HepG2 (cell line): ENCODE results near the gene MDFI. TPM values are rescaled to one million over a fixed set of nuclear protein-coding genes. Genes with fewer than 3 reads are reported as not detected.
"Not testable (repeated sequence)": the region's sequence is repeated elsewhere in the genome, so short reads cannot be mapped to it uniquely, and the experiment has no call there.

ENCODE experiments used
- ATAC-seq: fragments of 200-7000 bp; cut with Tn5 transposase; 3 replicates; pipeline ENCODE4 v1.9.1; 2020; ENCODE audit warnings: mild to moderate bottlenecking, moderate library complexity
- BruUV-seq: library from RNA; stranded (reverse); fragments of 400-500 nt; replicated peaks from 2 replicates; lab custom pipeline; 2021; lab: Mats Ljungman, UMichigan
- CTCF ChIA-PET: fragments of 300-600 bp; formaldehyde crosslinking; extraction: SDS; loops from one replicate; lab custom pipeline; 2021; ENCODE audit warnings: low total read pairs, inconsistent platforms, low intra/inter-chr PET ratio; lab: Yijun Ruan, JAX
- POLR2A ChIA-PET: fragments of 350-600 bp; sonication (Branson Sonifier 250); formaldehyde crosslinking; loops from one replicate; lab custom pipeline; 2020; ENCODE audit warnings: antibody characterized with exemption, inconsistent platforms; lab: Yijun Ruan, JAX
- DNase-seq: peaks from one replicate; pipeline ENCODE4 v3.0.0-alpha.2; 2015; ENCODE audit warnings: low spot score
- FAIRE-seq: peaks from 3 replicates; lab custom pipeline; 2011; peaks lifted over from hg19 to GRCh38; lab: Jason Lieb, UNC
- H2AFZ ChIP-seq: one replicate; pipeline ENCODE4 v1.6.1; 2011; ENCODE audit warnings: low read length, inconsistent platforms
- H3K27ac ChIP-seq: fragments of 300-600 bp; 3 replicates; pipeline ENCODE4 v1.8.0; 2011; ENCODE audit warnings: mixed run types, mild to moderate bottlenecking, mixed read lengths, low read length, inconsistent platforms; ENCODE audit not compliant: insufficient read depth; ENCODE audit errors: extremely low read length
- H3K27me3 ChIP-seq, 2 experiments: fragments of 200-600 bp in 1 of 2; 2 replicates in 1 of 2; 3 replicates in 1 of 2; pipeline versions ENCODE4 v1.6.0 to v1.8.0; 2011; ENCODE audit warnings: low read length in 2 of 2, mild to moderate bottlenecking in 2 of 2, moderate library complexity in 2 of 2, inconsistent platforms in 1 of 2; ENCODE audit not compliant: insufficient read depth in 2 of 2, control insufficient read depth in 1 of 2
- H3K36me3 ChIP-seq, 2 experiments: fragments of 200-600 bp in 1 of 2; replicated peaks in 1 of 2; 2 replicates in 1 of 2; 3 replicates in 1 of 2; pipeline versions ENCODE4 v1.5.1 to v1.8.0; 2011; ENCODE audit warnings: low read length in 2 of 2, inconsistent platforms in 1 of 2; ENCODE audit not compliant: insufficient read depth in 2 of 2, control insufficient read depth in 1 of 2
- H3K4me1 ChIP-seq: 2 replicates; pipeline ENCODE4 v1.5.1; 2012; ENCODE audit warnings: low read length, inconsistent platforms; ENCODE audit not compliant: insufficient read depth
- H3K4me2 ChIP-seq: 2 replicates; pipeline ENCODE4 v1.6.0; 2011; ENCODE audit warnings: low read depth, low read length, inconsistent platforms
- H3K4me3 ChIP-seq, 3 experiments: fragments of 200-600 bp in 1 of 3; sonication (generic), shearing (Covaris generic) in 1 of 3; replicated peaks in 1 of 3; 2 replicates each; pipeline ENCODE4 v1.5.1; 2011 to 2016; ENCODE audit warnings: low read length in 3 of 3, inconsistent platforms in 2 of 3, low read depth in 2 of 3, mild to moderate bottlenecking in 2 of 3, control low read depth in 1 of 3, mixed read lengths in 1 of 3; ENCODE audit not compliant: insufficient read depth in 1 of 3
- H3K79me2 ChIP-seq: one replicate; pipeline ENCODE4 v1.6.1; 2011; ENCODE audit warnings: low read length, inconsistent platforms; ENCODE audit not compliant: insufficient read depth
- H3K9ac ChIP-seq: 2 replicates; pipeline ENCODE4 v1.6.0; 2011; ENCODE audit warnings: mild to moderate bottlenecking, low read depth, low read length, inconsistent platforms; ENCODE audit not compliant: insufficient read depth
- H3K9me3 ChIP-seq: 2 replicates; pipeline ENCODE4 v1.5.1; 2012; ENCODE audit warnings: mild to moderate bottlenecking, low read length
- H4K20me1 ChIP-seq: 2 replicates; pipeline ENCODE4 v1.6.0; 2011; ENCODE audit warnings: inconsistent platforms, mild to moderate bottlenecking, low read length, moderate library complexity; ENCODE audit not compliant: insufficient read depth
- KLF13 ChIP-seq: sonication (generic); formaldehyde crosslinking; IDR thresholded peaks from 2 replicates; pipeline ENCODE4 v1.4.0; 2020; ENCODE audit warnings: mild to moderate bottlenecking, missing genetic modification reagents
- KLF15 ChIP-seq: sonication (generic); formaldehyde crosslinking; IDR thresholded peaks from 2 replicates; pipeline ENCODE4 v1.8.1; 2023; ENCODE audit warnings: borderline replicate concordance, mild to moderate bottlenecking, inconsistent platforms, missing genetic modification reagents, mixed read lengths
- POLR2AphosphoS2 ChIP-seq: IDR thresholded peaks from 2 replicates; pipeline ENCODE4 v1.6.1; 2011; ENCODE audit warnings: low read depth, low read length, improper control_type of control experiment
- SATB2 ChIP-seq: sonication (generic); formaldehyde crosslinking; IDR thresholded peaks from 2 replicates; pipeline ENCODE4 v1.5.0; 2020; ENCODE audit warnings: missing genetic modification reagents
- ZIK1 ChIP-seq: sonication (generic); formaldehyde crosslinking; IDR thresholded peaks from 2 replicates; pipeline ENCODE4 v1.5.0; 2020; ENCODE audit warnings: mild to moderate bottlenecking, low read depth, missing genetic modification reagents, borderline replicate concordance
- ZNF260 ChIP-seq: sonication (generic); formaldehyde crosslinking; IDR thresholded peaks from 2 replicates; pipeline ENCODE4 v1.4.0; 2020; ENCODE audit warnings: missing genetic modification reagents, low read depth, mild to moderate bottlenecking, borderline replicate concordance
- ZNF720 ChIP-seq: sonication (generic); formaldehyde crosslinking; IDR thresholded peaks from 2 replicates; pipeline ENCODE4 v1.4.0; 2020; ENCODE audit warnings: missing genetic modification reagents
- WGBS: methylation state at CpG from one replicate; pipeline ENCODE4 v1.1.6; 2017; ENCODE audit warnings: low lambda C conversion rate; 5-methylcytosine and 5-hydroxymethylcytosine counted together
- in situ Hi-C: cut with HindIII; loops from 2 replicates; pipeline ENCODE4 v1.10.0; 2017; ENCODE audit warnings: low pct_unique_long_range_greater_than_20kb; ENCODE audit not compliant: extremely low pct_ligation_motif_present
- intact Hi-C: fragments of 100-400 bp; cut with micrococcal nuclease; formaldehyde crosslinking; loops from one replicate; pipeline ENCODE4 v1.10.0; 2022; ENCODE audit not compliant: unreplicated experiment
- polyA plus RNA-seq, 8 experiments: library from polyadenylated mRNA; depleted of rRNA in 3 of 8; stranded (reverse) in 7 of 8; unstranded in 1 of 8; fragments of >200 nt; fragmentation: Illumina TruSeq in 4 of 8; extraction: Trizol in 4 of 8; gene quantifications; 2 replicates each; pipeline versions ENCODE4 v1.2.1 to v1.2.3, GENCODE V29; 2011 to 2016; ENCODE audit warnings: low read depth in 4 of 8, missing spikeins in 1 of 8, mixed read lengths in 1 of 8; ENCODE audit not compliant: insufficient read depth in 1 of 8
- total RNA-seq, 5 experiments: library from RNA; depleted of rRNA; stranded (reverse); fragments of >200 nt; fragmentation: Illumina TruSeq; extraction: Trizol; gene quantifications; 2 replicates each; pipeline ENCODE4 v1.2.3, GENCODE V29; 2016; ENCODE audit warnings: low read depth in 1 of 5

The MDFI gene
- total and polyA plus RNA-seq, 2 of the 13 experiments (the other 11 are each of a cell fraction or from before 2014, with no cell fraction given) = 0.28 TPM; not detected in 1

GRCh38 chr6:41618598-41618997, 19.7 kb upstream of the MDFI start:
- no peak overlapping the region for H3K4me2 ChIP-seq
- in situ Hi-C loops = no loop called here
- no peaks in the 10 kb centered on the region for H4K20me1 ChIP-seq
- peaks cover 21% of the 10 kb centered on the region for H3K4me1 ChIP-seq
- H3K27ac ChIP-seq = no peak overlapping the region
- no peak for DNase-seq
- peaks cover 5% of the 10 kb centered on the region for H3K9me3 ChIP-seq
- no peaks in the 10 kb centered on the region for H3K79me2 ChIP-seq
- H2AFZ ChIP-seq = no peak overlapping the region
- TF ChIP-seq KLF15 (CRISPR knock-in tag) = no peak
- no peak for TF ChIP-seq ZIK1
- TF ChIP-seq ZNF720 (CRISPR knock-in tag) = no peak
- TF ChIP-seq KLF13 (CRISPR knock-in tag) = no peak
- no peak for TF ChIP-seq POLR2AphosphoS2
- TF ChIP-seq ZNF260 (CRISPR knock-in tag) = no peak
- no peak for TF ChIP-seq SATB2 (CRISPR knock-in tag)
- TF ChIP-seq, all 625 proteins: peak for 0
- Histone ChIP-seq H3K4me3 (no peak overlapping the region), H3K27me3 (peaks cover 0 to 19% of the 10 kb centered on the region in 2 experiments; a peak in 2 of 5 replicates), H3K36me3 (no peaks in the 10 kb centered on the region), H3K9ac (no peak overlapping the region)
- 35% methylated on average over 3 of the region's 3 CpGs for WGBS
- ChIA-PET POLR2A (no interaction called here), CTCF (no interaction called here)
- intact Hi-C loops = no loop called here
- FAIRE-seq (no peak), ATAC-seq (no peak)
- BruUV-seq = no TSS peak

GRCh38 chr6:41619193-41619592, 19.1 kb upstream of the MDFI start:
- WGBS = 28% methylated on average over 4 of the region's 4 CpGs
- POLR2A ChIA-PET = not testable (repeated sequence)
- H3K27me3 ChIP-seq = peaks cover 0 to 16% of the 10 kb centered on the region in 2 experiments; a peak in 2 of 5 replicates

More at GRCh38 chr6:41619193-41619592, 19.1 kb upstream of the MDFI start:
- H3K36me3 ChIP-seq, H3K4me3 ChIP-seq, H3K4me2 ChIP-seq, DNase-seq, BruUV-seq, CTCF ChIA-PET, in situ Hi-C loops, H4K20me1 ChIP-seq, H2AFZ ChIP-seq, H3K9me3 ChIP-seq, H3K9ac ChIP-seq, H3K27ac ChIP-seq, FAIRE-seq, ATAC-seq, H3K79me2 ChIP-seq, intact Hi-C loops: not testable (repeated sequence)
- peaks cover 21% of the 10 kb centered on the region for H3K4me1 ChIP-seq
